Activated CD8-positive, alpha-beta memory T cell treated with anti-CD3 and anti-CD28 coated beads, Interleukin-2, amount 10 ng/mL, durations not matched to agents 7 days and 5 days (primary cell): Measurements from ENCODE around the gene C12orf76. TPM values are rescaled to one million over a fixed set of nuclear protein-coding genes. Genes with fewer than 3 reads are reported as not detected.
"Not testable (repeated sequence)": the region's sequence is repeated elsewhere in the genome, so short reads cannot be mapped to it uniquely, and the experiment has no call there.

Source experiments
- ATAC-seq: fragments of 150-1000 bp; cut with Tn5 transposase; one replicate; pipeline ENCODE4 v1.10.0; 2021; ENCODE audit warnings: moderate library complexity
- CTCF ChIA-PET: fragments of 350-600 bp; sonication (Branson Sonifier 250); formaldehyde crosslinking; loops from one replicate; lab custom pipeline; 2021; ENCODE audit warnings: antibody characterized with exemption; lab: Charles Lee
- DNase-seq: peaks from one replicate; pipeline ENCODE4 v3.0.0-alpha.2; 2020
- H3K27ac Mint-ChIP-seq: one replicate; pipeline ENCODE4 v1.8.0; 2021; ENCODE audit warnings: mild to moderate bottlenecking, mixed read lengths
- H3K27me3 Mint-ChIP-seq: one replicate; pipeline ENCODE4 v1.8.0; 2021; ENCODE audit warnings: mixed read lengths
- H3K36me3 Mint-ChIP-seq: one replicate; pipeline ENCODE4 v1.8.0; 2021; ENCODE audit warnings: mild to moderate bottlenecking, mixed read lengths
- H3K4me1 Mint-ChIP-seq: one replicate; pipeline ENCODE4 v1.8.0; 2021; ENCODE audit warnings: mixed read lengths
- H3K4me3 Mint-ChIP-seq: one replicate; pipeline ENCODE4 v1.8.0; 2021; ENCODE audit warnings: mild to moderate bottlenecking, moderate library complexity, mixed read lengths
- H3K9me3 Mint-ChIP-seq: one replicate; pipeline ENCODE4 v1.8.0; 2022; ENCODE audit warnings: low read depth, mixed read lengths
- total RNA-seq, 2 experiments: library from RNA; stranded (reverse); gene quantifications; one replicate each; pipeline ENCODE4 v1.2.3, GENCODE V29; 2021

The C12orf76 gene
- 10 to 100 TPM; 14.8 to 17.3 TPM for total RNA-seq

- CTCF ChIA-PET: interaction anchor here (1.2 to 1.9 kb wide), 2 partner anchors 33 to 383 kb away, joined by 3 to 6 read pairs; no protein-coding TSS in a partner anchor
- DNase-seq: peak; percentile 96
- peak within 1 kb of the TSS; percentile 90 for H3K27ac Mint-ChIP-seq
- peaks cover 2% of the 10 kb centered on the region for H3K36me3 Mint-ChIP-seq
- ATAC-seq: peak; percentile 99
- H3K9me3 Mint-ChIP-seq: no peaks in the 10 kb centered on the region
- H3K27me3 Mint-ChIP-seq: no peaks in the 10 kb centered on the region
- H3K4me3 Mint-ChIP-seq: peak within 1 kb of the TSS; percentile 89
- H3K4me1 Mint-ChIP-seq: peaks cover 39% of the 10 kb centered on the region
Measured at GRCh38 chr12:110048242-110049027, at the start of gene C12orf76. Gene C12orf76 (minus strand): TSS chr12:110048522. CDS start chr12:110048495, 27 bp downstream.

GRCh38 chr12:110093631-110094311, 45.4 kb upstream of the C12orf76 start:
- Mint-ChIP-seq H3K36me3 (no peaks in the 10 kb centered on the region), H3K4me3 (no peak overlapping the region), H3K27ac (no peak overlapping the region), H3K4me1 (no peaks in the 10 kb centered on the region), H3K9me3 (no peaks in the 10 kb centered on the region), H3K27me3 (peaks cover 21% of the 10 kb centered on the region)
- DNase-seq (no peak), ATAC-seq (no peak)
- CTCF ChIA-PET: interaction anchor here (1.1 to 1.6 kb wide), 2 partner anchors 9 to 12 kb away, joined by 3 read pairs; no protein-coding TSS in a partner anchor

- CTCF ChIA-PET: interaction anchor here (3.0 kb wide), 1 partner anchor 8 kb away, joined by 19 read pairs; no protein-coding TSS in a partner anchor
- Mint-ChIP-seq H3K27ac (no peak overlapping the region), H3K4me3 (no peak overlapping the region)
Measured at GRCh38 chr12:110091136-110091711, 42.9 kb upstream of the C12orf76 start.

GRCh38 chr12:110090266-110091135, 42.2 kb upstream of the C12orf76 start:
- Mint-ChIP-seq H3K36me3 (no peaks in the 10 kb centered on the region), H3K4me1 (no peaks in the 10 kb centered on the region), H3K4me3 (no peak overlapping the region), H3K27ac (no peak overlapping the region), H3K9me3 (no peaks in the 10 kb centered on the region), H3K27me3 (peaks cover 25% of the 10 kb centered on the region)
- DNase-seq (no peak), ATAC-seq (no peak)
- CTCF ChIA-PET: interaction anchor here (1.0 to 3.0 kb wide), 4 partner anchors 9 to 26 kb away, joined by 3 to 19 read pairs (median 4); no protein-coding TSS in a partner anchor

More at GRCh38 chr12:110091136-110091711, 42.9 kb upstream of the C12orf76 start:
- Mint-ChIP-seq H3K9me3 (no peaks in the 10 kb centered on the region), H3K36me3 (no peaks in the 10 kb centered on the region), H3K4me1 (no peaks in the 10 kb centered on the region), H3K27me3 (peaks cover 25% of the 10 kb centered on the region)
- DNase-seq (no peak), ATAC-seq (no peak)

- no peak overlapping the region for H3K4me3 Mint-ChIP-seq
- H3K27ac Mint-ChIP-seq: no peak overlapping the region
- no peaks in the 10 kb centered on the region for H3K9me3 Mint-ChIP-seq
- DNase-seq (no peak), ATAC-seq (no peak)
- CTCF ChIA-PET: interaction anchor here (1.3 kb wide), 1 partner anchor 27 kb away, joined by 3 read pairs; no protein-coding TSS in a partner anchor
- H3K36me3 Mint-ChIP-seq: no peaks in the 10 kb centered on the region
- peaks cover 21% of the 10 kb centered on the region for H3K27me3 Mint-ChIP-seq
- H3K4me1 Mint-ChIP-seq: no peaks in the 10 kb centered on the region
Measured at GRCh38 chr12:110088936-110089335, 40.6 kb upstream of the C12orf76 start.

GRCh38 chr12:110088216-110088615, 39.9 kb upstream of the C12orf76 start:
- ATAC-seq, H3K9me3 Mint-ChIP-seq: not testable (repeated sequence)
- CTCF ChIA-PET: interaction anchor here (0.7 kb wide), 1 partner anchor 343 kb away, joined by 3 read pairs; no protein-coding TSS in a partner anchor

GRCh38 chr12:110084314-110085015, 36.1 kb upstream of the C12orf76 start:
- peaks cover 4% of the 10 kb centered on the region for H3K27me3 Mint-ChIP-seq
- DNase-seq (no peak), ATAC-seq (no peak)
- H3K4me1 Mint-ChIP-seq: peaks cover 14% of the 10 kb centered on the region
- no peak overlapping the region for H3K27ac Mint-ChIP-seq
- no peak overlapping the region for H3K4me3 Mint-ChIP-seq
- CTCF ChIA-PET: no interaction called here
- no peaks in the 10 kb centered on the region for H3K9me3 Mint-ChIP-seq
- peaks cover 3% of the 10 kb centered on the region for H3K36me3 Mint-ChIP-seq

More at GRCh38 chr12:110088216-110088615, 39.9 kb upstream of the C12orf76 start:
- H3K27ac Mint-ChIP-seq, DNase-seq, H3K4me3 Mint-ChIP-seq, H3K4me1 Mint-ChIP-seq, H3K36me3 Mint-ChIP-seq: not testable (repeated sequence)
- H3K27me3 Mint-ChIP-seq: peaks cover 21% of the 10 kb centered on the region

GRCh38 chr12:110080410-110080809, 32.1 kb upstream of the C12orf76 start:
- DNase-seq (no peak), ATAC-seq (no peak)
- no peaks in the 10 kb centered on the region for H3K9me3 Mint-ChIP-seq
- H3K4me3 Mint-ChIP-seq: no peak overlapping the region
- peaks cover 5% of the 10 kb centered on the region for H3K36me3 Mint-ChIP-seq
- peak overlapping the region; percentile 99 for H3K27ac Mint-ChIP-seq
- CTCF ChIA-PET: interaction anchor here (1.0 kb wide), 2 partner anchors 9 to 183 kb away, joined by 3 read pairs; no protein-coding TSS in a partner anchor
- H3K4me1 Mint-ChIP-seq: peaks cover 33% of the 10 kb centered on the region
- H3K27me3 Mint-ChIP-seq: no peaks in the 10 kb centered on the region

GRCh38 chr12:110079477-110080400, 31.4 kb upstream of the C12orf76 start:
- H3K4me3 Mint-ChIP-seq: peak overlapping the region; percentile 73
- peak overlapping the region; percentile 99 for H3K27ac Mint-ChIP-seq
- no peaks in the 10 kb centered on the region for H3K9me3 Mint-ChIP-seq
- peaks cover 5% of the 10 kb centered on the region for H3K36me3 Mint-ChIP-seq
- DNase-seq (peak; percentile 91), ATAC-seq (peak; percentile 92)
- H3K4me1 Mint-ChIP-seq: peaks cover 33% of the 10 kb centered on the region
- CTCF ChIA-PET: interaction anchor here (0.6 to 1.0 kb wide), 5 partner anchors 10 to 352 kb away, joined by 3 to 4 read pairs (median 3); no protein-coding TSS in a partner anchor
- no peaks in the 10 kb centered on the region for H3K27me3 Mint-ChIP-seq

- Mint-ChIP-seq H3K4me3 (no peak overlapping the region), H3K36me3 (peaks cover 5% of the 10 kb centered on the region), H3K27me3 (no peaks in the 10 kb centered on the region), H3K9me3 (no peaks in the 10 kb centered on the region), H3K27ac (no peak overlapping the region), H3K4me1 (peaks cover 42% of the 10 kb centered on the region)
- ATAC-seq (no peak), DNase-seq (no peak)
- CTCF ChIA-PET: interaction anchor here (0.6 kb wide), 1 partner anchor 21 kb away, joined by 3 read pairs; no protein-coding TSS in a partner anchor
Measured at GRCh38 chr12:110077800-110078199, 29.5 kb upstream of the C12orf76 start.

- no peak overlapping the region for H3K27ac Mint-ChIP-seq
- no peak for DNase-seq
- no peak for ATAC-seq
- no peaks in the 10 kb centered on the region for H3K9me3 Mint-ChIP-seq
- H3K27me3 Mint-ChIP-seq: no peaks in the 10 kb centered on the region
- peaks cover 10% of the 10 kb centered on the region for H3K36me3 Mint-ChIP-seq
- CTCF ChIA-PET: no interaction called here
- no peak overlapping the region for H3K4me3 Mint-ChIP-seq
- peaks cover 53% of the 10 kb centered on the region for H3K4me1 Mint-ChIP-seq
Measured at GRCh38 chr12:110075880-110076279, 27.6 kb upstream of the C12orf76 start.
